Activated T-helper 1 cell treated with anti-CD3 and anti-CD28 coated beads, Interleukin-12 subunit alpha, Interleukin-12 subunit beta, Interleukin-2, Interleukin-4 antibody, amounts not matched to agents 30 ng/mL and 10 ng/mL and 1 ng/mL, durations not matched to agents 14 hours and 24 hours and 36 hours (primary cell): ENCODE measurements around the gene ALPG. TPM values are rescaled to one million over a fixed set of nuclear protein-coding genes. Genes with fewer than 3 reads are reported as not detected.

Experiments
- DNase-seq: peaks from one replicate; pipeline ENCODE4 v3.0.0; 2021; ENCODE audit warnings: low spot score
- H3K27ac Mint-ChIP-seq: one replicate; pipeline ENCODE4 v1.8.0; 2021; ENCODE audit warnings: mild to moderate bottlenecking, mixed read lengths
- H3K27me3 Mint-ChIP-seq: one replicate; pipeline ENCODE4 v1.8.0; 2022; ENCODE audit warnings: mild to moderate bottlenecking, moderate library complexity, mixed read lengths; ENCODE audit not compliant: insufficient read depth
- H3K36me3 Mint-ChIP-seq: one replicate; pipeline ENCODE4 v1.8.0; 2021; ENCODE audit warnings: low read depth, mixed read lengths
- H3K4me1 Mint-ChIP-seq: one replicate; pipeline ENCODE4 v1.8.0; 2021; ENCODE audit warnings: low read depth, mixed read lengths
- H3K4me3 Mint-ChIP-seq: one replicate; pipeline ENCODE4 v1.8.0; 2021; ENCODE audit warnings: mild to moderate bottlenecking, moderate library complexity, mixed read lengths
- H3K9me3 Mint-ChIP-seq: one replicate; pipeline ENCODE4 v1.8.0; 2021; ENCODE audit warnings: mixed read lengths
- intact Hi-C: fragments of 100-400 bp; cut with micrococcal nuclease; formaldehyde crosslinking; loops from one replicate; pipeline ENCODE4 v1.15.1; 2024
- total RNA-seq: library from RNA; stranded (reverse); gene quantifications from 2 replicates; pipeline ENCODE4 v1.2.3, GENCODE V29; 2022

Gene ALPG
- total RNA-seq, 1 donor from 2014 or later: not detected

- Mint-ChIP-seq H3K9me3 (no peaks in the 10 kb centered on the region), H3K36me3 (no peaks in the 10 kb centered on the region), H3K27me3 (peaks cover 12% of the 10 kb centered on the region), H3K4me3 (no peak overlapping the region), H3K4me1 (no peaks in the 10 kb centered on the region), H3K27ac (no peak overlapping the region)
- no peak for DNase-seq
- intact Hi-C loops: no loop called here
These were observed 51.5 kb downstream of the ALPG start for GRCh38 chr2:232458051-232458660.

GRCh38 chr2:232458661-232459418 is 52.2 kb downstream of the ALPG start:
- H3K9me3 Mint-ChIP-seq: no peaks in the 10 kb centered on the region
- no peak overlapping the region for H3K4me3 Mint-ChIP-seq
- DNase-seq: no peak
- intact Hi-C loops: no loop called here
- H3K27me3 Mint-ChIP-seq: peaks cover 12% of the 10 kb centered on the region
- no peaks in the 10 kb centered on the region for H3K36me3 Mint-ChIP-seq
- no peak overlapping the region for H3K27ac Mint-ChIP-seq
- H3K4me1 Mint-ChIP-seq: no peaks in the 10 kb centered on the region

GRCh38 chr2:232459419-232460035 is 52.9 kb downstream of the ALPG start:
- no peaks in the 10 kb centered on the region for H3K36me3 Mint-ChIP-seq
- H3K4me1 Mint-ChIP-seq: no peaks in the 10 kb centered on the region
- H3K9me3 Mint-ChIP-seq: no peaks in the 10 kb centered on the region
- no peak overlapping the region for H3K27ac Mint-ChIP-seq
- peaks cover 12% of the 10 kb centered on the region for H3K27me3 Mint-ChIP-seq
- intact Hi-C loops: no loop called here
- no peak for DNase-seq
- no peak overlapping the region for H3K4me3 Mint-ChIP-seq

GRCh38 chr2:232460171-232460570 is 53.5 kb downstream of the ALPG start:
- no peak overlapping the region for H3K27ac Mint-ChIP-seq
- H3K4me1 Mint-ChIP-seq: no peaks in the 10 kb centered on the region
- no peak overlapping the region for H3K4me3 Mint-ChIP-seq
- no peak for DNase-seq
- H3K27me3 Mint-ChIP-seq: peaks cover 10% of the 10 kb centered on the region
- intact Hi-C loops: no loop called here
- H3K9me3 Mint-ChIP-seq: no peaks in the 10 kb centered on the region
- no peaks in the 10 kb centered on the region for H3K36me3 Mint-ChIP-seq

Other genes starting within 250 kb of the ALPG start
- not detected in 2 replicates for gene ALPP, start 28.1 kb upstream of the ALPG start, total RNA-seq
- not detected in 2 replicates for gene ALPI, start 49.3 kb downstream of the ALPG start, total RNA-seq
- gene ECEL1, start 81.0 kb downstream of the ALPG start, total RNA-seq: 0.12 TPM in 1 of 2 replicates, not detected in the other
- not detected in 2 replicates for gene PRSS56, start 113.5 kb downstream of the ALPG start, total RNA-seq
- gene CHRND, start 119.3 kb downstream of the ALPG start, total RNA-seq: not detected in 2 replicates
- gene CHRNG, start 132.8 kb downstream of the ALPG start, total RNA-seq: not detected in 2 replicates
- gene TIGD1, start 143.7 kb downstream of the ALPG start, total RNA-seq: 8.4 and 8.9 TPM in 2 replicates
- 94.3 and 96.2 TPM in 2 replicates for gene EIF4E2, start 143.8 kb downstream of the ALPG start, total RNA-seq
- 0.13 and 0.54 TPM in 2 replicates for gene EFHD1, start 226.8 kb downstream of the ALPG start, total RNA-seq